ENCODE data around the gene SLC37A2. TPM values are rescaled to one million over a fixed set of nuclear protein-coding genes. Genes with fewer than 3 reads are reported as not detected.

Gene SLC37A2
- total RNA-seq, 1 donor from 2014 or later, result 3.3 TPM

DNA sequence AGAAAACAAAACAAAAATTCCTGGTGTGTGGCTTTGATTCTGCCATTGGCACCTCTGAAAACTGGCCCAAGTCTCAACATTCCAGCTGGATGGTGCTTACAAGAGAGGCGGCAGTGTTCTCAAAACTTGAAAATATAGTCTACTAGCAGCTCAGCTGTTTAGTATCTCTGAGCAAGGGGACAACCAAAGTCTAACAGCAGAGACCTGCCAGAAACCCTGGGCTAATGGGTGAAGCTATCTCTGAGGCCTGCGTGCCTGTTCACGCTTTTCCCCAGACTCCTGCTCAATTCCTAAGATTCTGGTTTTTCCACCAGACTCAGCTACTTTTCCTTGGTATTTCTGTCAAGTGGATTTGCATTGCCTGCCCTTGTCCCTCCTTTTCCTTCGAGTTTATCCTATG is 30.4 kb downstream of the SLC37A2 start:
- Histone ChIP-seq H3K4me2 (no peak overlapping the region), H3K27ac (no peak overlapping the region), H3K27me3 (no peaks in the 10 kb centered on the region), H3K4me1 (peaks cover 23% of the 10 kb centered on the region), H3F3A (ENCODE audit: low read depth) (peaks cover 22% of the 10 kb centered on the region), H3K9me3 (ENCODE audit: low read depth) (no peaks in the 10 kb centered on the region), H3K79me2 (ENCODE audit: low read depth) (no peaks in the 10 kb centered on the region), H2AFZ (replicated peaks) (no peak overlapping the region), H3K9ac (no peak overlapping the region), H4K20me1 (ENCODE audit: low read depth) (no peaks in the 10 kb centered on the region), H3K4me3 (no peak overlapping the region), H3K36me3 (peaks cover 5% of the 10 kb centered on the region)
- DNase-seq (ENCODE audit: low spot score), result no peak
- Mint-ChIP-seq H3K4me1 (peaks cover 23% of the 10 kb centered on the region), H3K9me3 (no peaks in the 10 kb centered on the region), H3K27me3 (ENCODE audit: insufficient read depth, low read depth) (peaks cover 2% of the 10 kb centered on the region), H3K27ac (no peak overlapping the region), H3K4me3 (no peak overlapping the region), H3K36me3 (peaks cover 23% of the 10 kb centered on the region)
- TF ChIP-seq EZH2phosphoT487 (IDR thresholded peaks at IDR 0.05) (no peak), EZH2 (IDR thresholded peaks at IDR 0.05) (no peak)

DNA sequence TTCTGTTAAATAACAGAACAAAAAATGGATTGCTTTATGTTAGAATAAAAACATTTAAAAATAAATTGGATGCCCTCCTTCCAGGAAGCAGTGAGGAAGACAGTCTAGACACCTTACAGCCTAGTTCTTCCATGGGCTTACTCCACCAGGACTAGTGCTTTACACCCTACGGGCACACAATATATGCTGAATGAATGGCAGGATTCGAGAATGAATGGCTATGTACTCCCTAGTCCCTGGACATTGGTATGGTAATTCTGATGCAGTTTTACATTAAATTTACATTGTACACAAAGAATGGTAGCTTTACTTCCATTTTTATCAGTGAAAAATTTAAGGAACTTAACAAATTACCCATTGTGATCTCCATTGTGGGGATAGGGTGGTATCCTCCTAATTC is 31.6 kb downstream of the SLC37A2 start:
- no peak for TF ChIP-seq EZH2 (IDR thresholded peaks at IDR 0.05)
- TF ChIP-seq, protein P1, sequence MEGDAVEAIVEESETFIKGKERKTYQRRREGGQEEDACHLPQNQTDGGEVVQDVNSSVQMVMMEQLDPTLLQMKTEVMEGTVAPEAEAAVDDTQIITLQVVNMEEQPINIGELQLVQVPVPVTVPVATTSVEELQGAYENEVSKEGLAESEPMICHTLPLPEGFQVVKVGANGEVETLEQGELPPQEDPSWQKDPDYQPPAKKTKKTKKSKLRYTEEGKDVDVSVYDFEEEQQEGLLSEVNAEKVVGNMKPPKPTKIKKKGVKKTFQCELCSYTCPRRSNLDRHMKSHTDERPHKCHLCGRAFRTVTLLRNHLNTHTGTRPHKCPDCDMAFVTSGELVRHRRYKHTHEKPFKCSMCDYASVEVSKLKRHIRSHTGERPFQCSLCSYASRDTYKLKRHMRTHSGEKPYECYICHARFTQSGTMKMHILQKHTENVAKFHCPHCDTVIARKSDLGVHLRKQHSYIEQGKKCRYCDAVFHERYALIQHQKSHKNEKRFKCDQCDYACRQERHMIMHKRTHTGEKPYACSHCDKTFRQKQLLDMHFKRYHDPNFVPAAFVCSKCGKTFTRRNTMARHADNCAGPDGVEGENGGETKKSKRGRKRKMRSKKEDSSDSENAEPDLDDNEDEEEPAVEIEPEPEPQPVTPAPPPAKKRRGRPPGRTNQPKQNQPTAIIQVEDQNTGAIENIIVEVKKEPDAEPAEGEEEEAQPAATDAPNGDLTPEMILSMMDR (IDR thresholded peaks at IDR 0.05), result no peak
- no peak for TF ChIP-seq EZH2phosphoT487 (IDR thresholded peaks at IDR 0.05)
- H3F3A ChIP-seq (ENCODE audit: low read depth), result peaks cover 22% of the 10 kb centered on the region
- no peak overlapping the region for H2AFZ ChIP-seq (replicated peaks)
- Mint-ChIP-seq H3K27me3 (ENCODE audit: insufficient read depth, low read depth) (peaks cover 2% of the 10 kb centered on the region), H3K4me1 (peaks cover 23% of the 10 kb centered on the region), H3K27ac (no peak overlapping the region), H3K4me3 (no peak overlapping the region), H3K9me3 (no peaks in the 10 kb centered on the region), H3K36me3 (peaks cover 31% of the 10 kb centered on the region)
- DNase-seq (ENCODE audit: low spot score), result no peak
- H3K36me3 ChIP-seq, result peaks cover 5% of the 10 kb centered on the region
- H3K9me3 ChIP-seq (ENCODE audit: low read depth), result no peaks in the 10 kb centered on the region
- no peak overlapping the region for H3K4me3 ChIP-seq
- H4K20me1 ChIP-seq (ENCODE audit: low read depth), result no peaks in the 10 kb centered on the region
- H3K4me2 ChIP-seq, result no peak overlapping the region
- H3K27me3 ChIP-seq, result no peaks in the 10 kb centered on the region
- no peak overlapping the region for H3K27ac ChIP-seq
- no peaks in the 10 kb centered on the region for H3K79me2 ChIP-seq (ENCODE audit: low read depth)
- no peak overlapping the region for H3K9ac ChIP-seq
- peaks cover 23% of the 10 kb centered on the region for H3K4me1 ChIP-seq

DNA sequence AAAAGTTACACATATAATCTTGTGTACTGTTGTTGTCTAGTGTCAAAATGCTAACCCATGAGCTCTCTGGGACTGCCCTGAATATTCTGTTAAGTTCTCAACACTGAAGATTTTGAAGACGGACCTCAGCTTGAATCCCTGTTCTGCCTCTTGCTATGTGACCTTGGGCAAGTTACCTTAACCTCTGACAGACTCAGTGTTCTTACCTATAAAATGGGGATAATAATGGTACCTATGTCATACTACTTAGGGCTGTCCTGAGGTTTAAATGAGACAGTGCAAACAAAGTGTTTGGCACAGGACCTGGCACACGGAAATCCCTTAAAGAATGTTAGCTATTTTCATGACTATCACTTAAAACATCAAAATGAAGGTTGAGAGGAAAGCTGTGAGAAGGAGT is 37.0 kb downstream of the SLC37A2 start:
- H3K4me1 Mint-ChIP-seq, result no peaks in the 10 kb centered on the region
- no peak overlapping the region for H3K4me3 Mint-ChIP-seq
- DNase-seq (ENCODE audit: low spot score), result no peak
- H3K4me1 ChIP-seq, result peaks cover 4% of the 10 kb centered on the region
- H3K27me3 Mint-ChIP-seq (ENCODE audit: insufficient read depth, low read depth), result no peaks in the 10 kb centered on the region
- peaks cover 2% of the 10 kb centered on the region for H3K36me3 ChIP-seq
- peaks cover 3% of the 10 kb centered on the region for H3K79me2 ChIP-seq (ENCODE audit: low read depth)
- H2AFZ ChIP-seq (replicated peaks), result no peak overlapping the region
- no peak for TF ChIP-seq EZH2phosphoT487 (IDR thresholded peaks at IDR 0.05)
- TF ChIP-seq EZH2 (IDR thresholded peaks at IDR 0.05), result no peak
- TF ChIP-seq, protein P1 (IDR thresholded peaks at IDR 0.05), result no peak
- H3K9me3 ChIP-seq (ENCODE audit: low read depth), result no peaks in the 10 kb centered on the region
- no peaks in the 10 kb centered on the region for H4K20me1 ChIP-seq (ENCODE audit: low read depth)
- H3K4me3 ChIP-seq, result no peak overlapping the region
- H3K9me3 Mint-ChIP-seq, result peaks cover 5% of the 10 kb centered on the region
- no peak overlapping the region for H3K27ac Mint-ChIP-seq
- H3K27ac ChIP-seq, result no peak overlapping the region
- H3K9ac ChIP-seq, result no peak overlapping the region
- peaks cover 49% of the 10 kb centered on the region for H3K36me3 Mint-ChIP-seq
- no peak overlapping the region for H3K4me2 ChIP-seq
- no peaks in the 10 kb centered on the region for H3F3A ChIP-seq (ENCODE audit: low read depth)
- H3K27me3 ChIP-seq, result no peaks in the 10 kb centered on the region

DNA sequence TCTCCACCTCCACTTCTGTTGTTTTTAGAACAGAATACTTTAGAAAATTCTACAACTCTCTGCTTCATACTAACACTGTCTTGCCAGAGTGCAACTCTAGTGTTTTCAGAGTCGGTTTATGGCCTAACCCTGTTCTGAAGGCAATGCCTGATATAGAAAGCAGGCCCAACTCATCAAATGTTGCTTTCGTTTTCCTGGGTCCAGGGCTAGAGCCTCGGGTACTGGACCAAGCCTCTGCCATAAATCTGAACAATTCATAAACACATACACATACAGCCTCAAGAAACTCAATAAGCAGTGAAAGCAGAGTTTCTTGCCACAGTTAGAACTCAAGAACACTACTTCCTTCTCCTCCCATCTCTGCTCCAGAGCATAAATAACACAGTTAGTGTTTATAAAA is 38.5 kb downstream of the SLC37A2 start:
- Histone ChIP-seq H3K79me2 (ENCODE audit: low read depth) (peaks cover 17% of the 10 kb centered on the region), H3K36me3 (peaks cover 2% of the 10 kb centered on the region), H4K20me1 (ENCODE audit: low read depth) (no peaks in the 10 kb centered on the region), H3F3A (ENCODE audit: low read depth) (no peaks in the 10 kb centered on the region), H3K9ac (no peak overlapping the region), H2AFZ (replicated peaks) (no peak overlapping the region), H3K4me3 (no peak overlapping the region), H3K9me3 (ENCODE audit: low read depth) (no peaks in the 10 kb centered on the region), H3K27ac (no peak overlapping the region), H3K4me1 (no peaks in the 10 kb centered on the region), H3K4me2 (no peak overlapping the region), H3K27me3 (no peaks in the 10 kb centered on the region)
- H3K9me3 Mint-ChIP-seq, result peaks cover 17% of the 10 kb centered on the region
- peaks cover 52% of the 10 kb centered on the region for H3K36me3 Mint-ChIP-seq
- DNase-seq (ENCODE audit: low spot score), result no peak
- TF ChIP-seq, protein P1 (IDR thresholded peaks at IDR 0.05), result no peak
- no peak for TF ChIP-seq EZH2phosphoT487 (IDR thresholded peaks at IDR 0.05)
- no peak for TF ChIP-seq EZH2 (IDR thresholded peaks at IDR 0.05)
- no peak overlapping the region for H3K27ac Mint-ChIP-seq
- no peak overlapping the region for H3K4me3 Mint-ChIP-seq
- H3K4me1 Mint-ChIP-seq, result no peaks in the 10 kb centered on the region
- no peaks in the 10 kb centered on the region for H3K27me3 Mint-ChIP-seq (ENCODE audit: insufficient read depth, low read depth)
